ENCODE data around the gene NCAPG2. TPM values are rescaled to one million over a fixed set of nuclear protein-coding genes. Genes with fewer than 3 reads are reported as not detected.

NCAPG2 gene
- polyA plus RNA-seq, 1 of the 3 experiments (the other 2 are of a cell fraction), result 25.0 TPM

DNA sequence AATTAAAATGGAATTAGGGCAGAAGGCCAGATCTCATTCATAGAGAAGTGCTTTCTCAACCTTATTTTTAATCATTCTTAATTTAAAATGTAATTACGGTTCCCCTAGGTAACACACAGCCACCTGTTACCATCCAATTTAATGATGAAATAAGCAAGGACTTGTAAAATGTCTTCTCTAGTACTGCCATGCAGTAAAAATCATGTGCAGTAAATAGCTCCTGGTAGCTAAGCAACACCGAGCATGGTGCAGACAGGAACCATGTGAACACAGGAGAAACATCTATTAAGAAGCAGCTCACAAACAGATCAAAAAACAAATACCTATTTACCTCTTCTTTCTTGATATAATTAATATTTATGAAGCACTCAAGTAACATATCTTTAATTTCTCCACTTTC lies 15.1 kb downstream of the NCAPG2 start:
- Histone ChIP-seq H3K9me3 (no peaks in the 10 kb centered on the region), H3K4me1 (ENCODE audit: control insufficient read depth in 1 of 2, insufficient read depth in 2 of 2, low read depth in 1 of 2, low read length in 1 of 2) (peaks cover 2% of the 10 kb centered on the region in 2 experiments; a peak in 2 of 4 replicates), H3K9ac (no peak overlapping the region), H4K20me1 (ENCODE audit: insufficient read depth) (no peaks in the 10 kb centered on the region), H3K36me3 (replicated peaks in 1 of 2; ENCODE audit: control insufficient read depth in 1 of 2, insufficient read depth in 2 of 2, low read length in 1 of 2) (peaks cover 55 to 58% of the 10 kb centered on the region in 2 experiments), H3K27me3 (ENCODE audit: insufficient read depth) (no peaks in the 10 kb centered on the region), H3K4me2 (no peak overlapping the region), H2AFZ (ENCODE audit: low read depth) (no peak overlapping the region), H3K79me2 (ENCODE audit: insufficient read depth) (peaks cover 23% of the 10 kb centered on the region; the same call in 1 of the 2 replicates), H3F3A (replicated peaks; ENCODE audit: insufficient read depth) (peaks cover 6% of the 10 kb centered on the region), H3K27ac (ENCODE audit: low read depth in 2 of 2, low read length in 1 of 2) (no peak overlapping the region), H3K9me2 (no peaks in the 10 kb centered on the region), H3K4me3 (ENCODE audit: low read depth in 2 of 2, low read length in 1 of 2) (no peak overlapping the region)
- ChIA-PET POLR2A (no interaction called here), CTCF (interaction anchor here (0.9 to 3.1 kb wide), 7 partner anchors 9 to 288 kb away, joined by 3 to 9 read pairs (median 3); no protein-coding TSS in a partner anchor)
- TF ChIP-seq, protein P1, sequence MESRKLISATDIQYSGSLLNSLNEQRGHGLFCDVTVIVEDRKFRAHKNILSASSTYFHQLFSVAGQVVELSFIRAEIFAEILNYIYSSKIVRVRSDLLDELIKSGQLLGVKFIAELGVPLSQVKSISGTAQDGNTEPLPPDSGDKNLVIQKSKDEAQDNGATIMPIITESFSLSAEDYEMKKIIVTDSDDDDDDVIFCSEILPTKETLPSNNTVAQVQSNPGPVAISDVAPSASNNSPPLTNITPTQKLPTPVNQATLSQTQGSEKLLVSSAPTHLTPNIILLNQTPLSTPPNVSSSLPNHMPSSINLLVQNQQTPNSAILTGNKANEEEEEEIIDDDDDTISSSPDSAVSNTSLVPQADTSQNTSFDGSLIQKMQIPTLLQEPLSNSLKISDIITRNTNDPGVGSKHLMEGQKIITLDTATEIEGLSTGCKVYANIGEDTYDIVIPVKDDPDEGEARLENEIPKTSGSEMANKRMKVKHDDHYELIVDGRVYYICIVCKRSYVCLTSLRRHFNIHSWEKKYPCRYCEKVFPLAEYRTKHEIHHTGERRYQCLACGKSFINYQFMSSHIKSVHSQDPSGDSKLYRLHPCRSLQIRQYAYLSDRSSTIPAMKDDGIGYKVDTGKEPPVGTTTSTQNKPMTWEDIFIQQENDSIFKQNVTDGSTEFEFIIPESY (IDR thresholded peaks at IDR 0.05; ENCODE audit: borderline replicate concordance, low read depth), result no peak
- no peak for TF ChIP-seq SIN3A (IDR thresholded peaks at IDR 0.05; ENCODE audit: borderline replicate concordance, low read depth, low read length)
- no peak for TF ChIP-seq MAX (IDR thresholded peaks at IDR 0.05; ENCODE audit: low read depth)
- TF ChIP-seq, protein P2, sequence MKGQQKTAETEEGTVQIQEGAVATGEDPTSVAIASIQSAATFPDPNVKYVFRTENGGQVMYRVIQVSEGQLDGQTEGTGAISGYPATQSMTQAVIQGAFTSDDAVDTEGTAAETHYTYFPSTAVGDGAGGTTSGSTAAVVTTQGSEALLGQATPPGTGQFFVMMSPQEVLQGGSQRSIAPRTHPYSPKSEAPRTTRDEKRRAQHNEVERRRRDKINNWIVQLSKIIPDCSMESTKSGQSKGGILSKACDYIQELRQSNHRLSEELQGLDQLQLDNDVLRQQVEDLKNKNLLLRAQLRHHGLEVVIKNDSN (IDR thresholded peaks at IDR 0.05; ENCODE audit: borderline replicate concordance, low read depth), result no peak
- WGBS (ENCODE audit: low lambda C conversion rate), result 94% methylated on average over 2 of the region's 2 CpGs
- no peak for DNase-seq

DNA sequence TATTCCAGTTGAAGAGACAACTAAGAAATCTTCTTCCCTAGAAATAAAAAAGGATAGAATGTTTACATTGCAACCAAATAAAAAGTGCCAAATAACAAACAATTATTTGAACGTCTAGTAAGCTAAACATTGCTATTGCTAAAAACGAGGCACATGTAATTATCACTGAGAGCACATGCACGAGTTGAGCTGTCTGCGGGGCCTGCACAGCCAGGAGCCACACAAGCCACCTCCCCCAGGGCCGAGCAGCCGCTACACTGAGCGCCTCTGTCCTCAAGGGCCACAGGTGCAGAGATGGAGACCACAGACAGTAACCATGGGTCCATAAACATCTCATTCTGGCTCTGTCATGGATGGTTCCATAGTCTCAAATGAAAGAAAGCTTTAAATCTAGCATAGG lies 17.2 kb downstream of the NCAPG2 start:
- H3K27ac ChIP-seq (ENCODE audit: low read depth in 2 of 2, low read length in 1 of 2), result no peak overlapping the region; a peak in 1 of 4 replicates
- CTCF ChIA-PET, result interaction anchor here (0.7 to 2.1 kb wide), 3 partner anchors 12 to 290 kb away, joined by 3 to 7 read pairs (median 4); no protein-coding TSS in a partner anchor
- peaks cover 60 to 69% of the 10 kb centered on the region in 2 experiments for H3K36me3 ChIP-seq (replicated peaks in 1 of 2; ENCODE audit: control insufficient read depth in 1 of 2, insufficient read depth in 2 of 2, low read length in 1 of 2)
- no peak for DNase-seq
- H3K4me1 ChIP-seq (ENCODE audit: control insufficient read depth in 1 of 2, insufficient read depth in 2 of 2, low read depth in 1 of 2, low read length in 1 of 2), result peaks cover 9 to 19% of the 10 kb centered on the region in 2 experiments; a peak in 3 of 4 replicates
- WGBS (ENCODE audit: low lambda C conversion rate), result 97% methylated on average over 7 of the region's 7 CpGs
- TF ChIP-seq GABPA (IDR thresholded peaks at IDR 0.05; ENCODE audit: low read depth) (no peak), FOSL2 (IDR thresholded peaks at IDR 0.05; ENCODE audit: borderline replicate concordance, low read depth) (no peak), GATA2 (CRISPR knock-in tag; IDR thresholded peaks at IDR 0.05) (no peak), TCF12 (IDR thresholded peaks at IDR 0.05) (no peak), CHD2 (IDR thresholded peaks at IDR 0.05; ENCODE audit: low read length, partially characterized antibody) (no peak), RAD21 (IDR thresholded peaks at IDR 0.05; ENCODE audit: low read length) (no peak), FOXJ3 (CRISPR knock-in tag; IDR thresholded peaks at IDR 0.05) (no peak), TEAD4 (IDR thresholded peaks at IDR 0.05; ENCODE audit: borderline replicate concordance, insufficient read depth) (no peak), RXRA (IDR thresholded peaks at IDR 0.05; ENCODE audit: borderline replicate concordance, low read depth) (no peak), EZH2phosphoT487 (IDR thresholded peaks at IDR 0.05; ENCODE audit: borderline replicate concordance, low read depth) (no peak), ELF1 (IDR thresholded peaks at IDR 0.05) (no peak), RCOR1 (IDR thresholded peaks at IDR 0.05; ENCODE audit: low read length) (no peak), MXI1 (IDR thresholded peaks at IDR 0.05; ENCODE audit: low read depth, low read length) (no peak), TAF1 (IDR thresholded peaks at IDR 0.05; ENCODE audit: borderline replicate concordance, low read depth, low read length) (no peak), JUND (IDR thresholded peaks at IDR 0.05) (no peak), MEF2A (IDR thresholded peaks at IDR 0.05; ENCODE audit: borderline replicate concordance, low read depth) (no peak), FOXM1 (IDR thresholded peaks at IDR 0.05; ENCODE audit: low read depth) (no peak), SIN3A (IDR thresholded peaks at IDR 0.05; ENCODE audit: borderline replicate concordance, low read depth, low read length) (no peak)
- TF ChIP-seq, protein P3, sequence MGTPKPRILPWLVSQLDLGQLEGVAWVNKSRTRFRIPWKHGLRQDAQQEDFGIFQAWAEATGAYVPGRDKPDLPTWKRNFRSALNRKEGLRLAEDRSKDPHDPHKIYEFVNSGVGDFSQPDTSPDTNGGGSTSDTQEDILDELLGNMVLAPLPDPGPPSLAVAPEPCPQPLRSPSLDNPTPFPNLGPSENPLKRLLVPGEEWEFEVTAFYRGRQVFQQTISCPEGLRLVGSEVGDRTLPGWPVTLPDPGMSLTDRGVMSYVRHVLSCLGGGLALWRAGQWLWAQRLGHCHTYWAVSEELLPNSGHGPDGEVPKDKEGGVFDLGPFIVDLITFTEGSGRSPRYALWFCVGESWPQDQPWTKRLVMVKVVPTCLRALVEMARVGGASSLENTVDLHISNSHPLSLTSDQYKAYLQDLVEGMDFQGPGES (IDR thresholded peaks at IDR 0.05; ENCODE audit: low read depth, low read length), result no peak
- POLR2A ChIA-PET, result no interaction called here
- H4K20me1 ChIP-seq (ENCODE audit: insufficient read depth), result no peaks in the 10 kb centered on the region
- H3K9me3 ChIP-seq, result no peaks in the 10 kb centered on the region
- H3K4me2 ChIP-seq, result no peak overlapping the region
- H3F3A ChIP-seq (replicated peaks; ENCODE audit: insufficient read depth), result peaks cover 6% of the 10 kb centered on the region
- H3K27me3 ChIP-seq (ENCODE audit: insufficient read depth), result no peaks in the 10 kb centered on the region
- H3K9me2 ChIP-seq, result no peaks in the 10 kb centered on the region
- no peak overlapping the region for H2AFZ ChIP-seq (ENCODE audit: low read depth)
- H3K4me3 ChIP-seq (ENCODE audit: low read depth in 2 of 2, low read length in 1 of 2), result no peak overlapping the region
- no peak overlapping the region for H3K9ac ChIP-seq
- H3K79me2 ChIP-seq (ENCODE audit: insufficient read depth), result peaks cover 9% of the 10 kb centered on the region; the same call in 1 of the 2 replicates

All from SK-N-SH (cell line).